Measurements from ENCODE around the gene GALNT2.

Gene GALNT2

DNA sequence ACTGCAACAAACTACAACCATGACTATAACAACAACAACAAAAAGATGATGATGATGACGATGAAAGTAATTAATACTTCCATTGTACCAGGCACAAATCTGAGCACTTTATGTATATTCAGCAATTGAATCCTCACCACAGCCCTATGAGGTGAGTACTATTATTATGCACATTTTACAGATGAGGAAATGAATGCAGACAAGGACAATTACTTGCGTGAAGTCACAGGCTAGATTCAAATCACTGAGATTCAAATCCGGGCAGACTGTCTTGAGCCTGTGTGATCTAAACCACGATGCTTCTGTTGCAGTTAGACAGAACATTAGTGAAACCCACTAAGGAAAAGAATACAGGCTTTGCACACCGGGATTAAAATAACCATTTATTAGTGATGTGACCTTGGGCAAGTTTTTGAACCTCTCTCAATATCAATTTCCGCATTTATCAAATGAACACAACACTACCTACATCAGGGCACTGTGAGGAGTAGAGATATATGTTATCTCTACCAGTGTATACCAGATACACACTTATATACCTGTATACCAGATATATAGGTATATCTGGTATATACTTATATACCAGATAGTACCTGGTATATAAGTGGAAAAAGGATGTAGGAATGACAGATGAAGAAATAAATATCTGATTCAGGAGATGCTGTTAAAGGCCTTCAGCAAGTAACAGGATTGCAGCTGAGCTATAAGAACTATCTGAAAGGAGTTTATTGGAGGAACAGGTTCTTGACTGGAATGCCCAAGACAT is 34.3 kb upstream of the GALNT2 start:
- no peak overlapping the region for H3K9ac ChIP-seq (ENCODE audit: low read length)

DNA sequence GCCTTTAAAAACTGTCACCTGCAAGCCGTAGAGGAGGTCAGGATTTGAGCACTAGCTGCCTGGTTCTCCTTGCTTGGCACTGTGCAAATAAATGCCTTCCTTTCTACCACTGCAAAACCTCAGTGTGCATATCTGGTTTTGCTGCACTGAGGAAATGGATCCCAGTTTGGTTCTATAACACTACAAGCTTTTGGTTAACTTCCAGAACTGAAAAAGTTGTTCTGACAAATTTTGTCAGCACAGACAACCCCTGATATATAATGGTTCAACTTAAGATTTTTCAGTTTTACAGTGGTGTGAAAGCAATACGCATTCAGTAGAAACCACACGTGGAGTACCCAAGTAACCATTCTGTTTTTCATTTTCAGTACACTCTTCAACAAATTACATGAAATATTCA is 29.8 kb upstream of the GALNT2 start:
- Histone ChIP-seq H3K9ac (ENCODE audit: low read length) (no peak overlapping the region), H3K27ac (ENCODE audit: low read depth, low read length) (no peak overlapping the region), H3K4me3 (ENCODE audit: low read depth, low read length) (no peak overlapping the region), H3K9me3 (ENCODE audit: control insufficient read depth, insufficient read depth, low read depth, low read length) (peaks cover 3% of the 10 kb centered on the region; the same call in 1 of the 2 replicates), H3K36me3 (ENCODE audit: control insufficient read depth, insufficient read depth, low read length) (no peaks in the 10 kb centered on the region), H3K4me1 (ENCODE audit: control insufficient read depth, insufficient read depth, low read length) (no peaks in the 10 kb centered on the region), H3K27me3 (ENCODE audit: control insufficient read depth, insufficient read depth, low read length) (no peaks in the 10 kb centered on the region)

More for the DNA sequence above, 34.3 kb upstream of the GALNT2 start:
- H3K27me3 ChIP-seq (ENCODE audit: control insufficient read depth, insufficient read depth, low read length) = no peaks in the 10 kb centered on the region
- no peaks in the 10 kb centered on the region for H3K36me3 ChIP-seq (ENCODE audit: control insufficient read depth, insufficient read depth, low read length)
- H3K27ac ChIP-seq (ENCODE audit: low read depth, low read length) = no peak overlapping the region
- peaks cover 3% of the 10 kb centered on the region; the same call in 1 of the 2 replicates for H3K9me3 ChIP-seq (ENCODE audit: control insufficient read depth, insufficient read depth, low read depth, low read length)
- peaks cover 8% of the 10 kb centered on the region for H3K4me1 ChIP-seq (ENCODE audit: control insufficient read depth, insufficient read depth, low read length)
- H3K4me3 ChIP-seq (ENCODE audit: low read depth, low read length) = no peak overlapping the region

DNA sequence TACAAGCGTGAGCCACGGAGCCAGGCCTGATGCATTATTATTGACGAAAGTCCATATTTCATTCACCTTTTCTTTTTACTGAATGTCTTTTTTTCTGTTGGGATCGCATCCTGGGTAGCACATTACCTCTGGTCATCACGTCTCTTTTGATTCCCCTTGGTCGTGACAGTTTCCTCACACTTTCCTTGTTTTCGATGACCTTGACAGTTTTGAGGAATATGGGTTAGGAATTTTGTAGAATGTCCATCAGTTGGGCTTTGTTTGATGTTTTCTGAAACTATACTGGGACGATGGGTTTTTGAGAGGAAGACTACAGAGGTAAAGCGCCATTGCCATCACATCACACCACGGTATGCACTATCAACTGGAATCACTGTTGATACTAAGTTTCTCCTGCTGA is 26.6 kb upstream of the GALNT2 start:
- H3K4me3 ChIP-seq (ENCODE audit: low read depth, low read length) = no peak overlapping the region
- H3K36me3 ChIP-seq (ENCODE audit: control insufficient read depth, insufficient read depth, low read length) = no peaks in the 10 kb centered on the region
- H3K9me3 ChIP-seq (ENCODE audit: control insufficient read depth, insufficient read depth, low read depth, low read length) = peaks cover 3% of the 10 kb centered on the region; the same call in 1 of the 2 replicates
- H3K9ac ChIP-seq (ENCODE audit: low read length) = no peak overlapping the region
- no peak overlapping the region for H3K27ac ChIP-seq (ENCODE audit: low read depth, low read length)
- H3K4me1 ChIP-seq (ENCODE audit: control insufficient read depth, insufficient read depth, low read length) = no peaks in the 10 kb centered on the region
- no peaks in the 10 kb centered on the region for H3K27me3 ChIP-seq (ENCODE audit: control insufficient read depth, insufficient read depth, low read length)

DNA sequence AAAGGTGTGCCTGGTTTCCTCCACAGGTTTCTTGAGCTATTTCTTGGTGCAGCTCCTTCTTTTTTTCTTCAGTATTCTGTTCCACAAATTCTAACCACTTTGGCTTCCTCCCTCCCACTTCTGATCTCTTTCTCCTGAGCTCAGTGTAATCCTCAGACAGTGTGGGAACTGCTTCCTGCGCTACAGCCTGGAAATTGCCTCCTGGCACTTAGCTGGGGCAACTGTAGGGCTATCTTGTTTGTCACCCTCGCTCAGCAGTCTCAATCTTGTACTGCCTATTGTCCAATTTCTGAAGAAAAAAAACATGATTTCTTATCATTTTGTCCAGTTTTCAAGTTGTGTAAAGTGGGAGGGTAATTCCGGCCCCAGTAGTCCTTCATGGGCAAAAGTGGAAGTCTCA is 24.0 kb upstream of the GALNT2 start:
- Histone ChIP-seq H3K4me3 (ENCODE audit: low read depth, low read length) (no peak overlapping the region), H3K27me3 (ENCODE audit: control insufficient read depth, insufficient read depth, low read length) (no peaks in the 10 kb centered on the region), H3K36me3 (ENCODE audit: control insufficient read depth, insufficient read depth, low read length) (no peaks in the 10 kb centered on the region), H3K4me1 (ENCODE audit: control insufficient read depth, insufficient read depth, low read length) (peaks cover 11% of the 10 kb centered on the region), H3K9ac (ENCODE audit: low read length) (no peak overlapping the region), H3K27ac (ENCODE audit: low read depth, low read length) (no peak overlapping the region), H3K9me3 (ENCODE audit: control insufficient read depth, insufficient read depth, low read depth, low read length) (no peaks in the 10 kb centered on the region)

DNA sequence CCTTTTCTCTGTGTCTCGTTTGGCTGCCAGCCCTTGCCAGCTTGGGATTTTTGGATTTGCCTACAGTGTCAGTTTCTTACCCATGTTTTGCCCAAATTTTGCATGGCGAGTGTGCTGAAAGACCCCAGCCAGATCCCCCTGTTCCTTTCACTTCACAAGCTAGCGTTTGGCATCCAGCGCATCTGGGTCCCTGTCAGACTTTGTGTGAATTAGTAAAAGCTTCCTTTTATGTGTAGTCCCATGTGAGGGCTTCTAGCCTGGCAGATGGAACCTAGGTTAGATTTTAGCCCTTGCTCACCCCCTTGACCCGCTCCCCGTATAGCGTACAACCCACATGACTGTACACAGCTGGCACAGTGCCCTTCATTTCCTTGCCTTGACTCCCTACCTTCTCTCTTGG is 22.3 kb upstream of the GALNT2 start:
- Histone ChIP-seq H3K4me1 (ENCODE audit: control insufficient read depth, insufficient read depth, low read length) (peaks cover 11% of the 10 kb centered on the region), H3K9me3 (ENCODE audit: control insufficient read depth, insufficient read depth, low read depth, low read length) (no peaks in the 10 kb centered on the region), H3K27me3 (ENCODE audit: control insufficient read depth, insufficient read depth, low read length) (no peaks in the 10 kb centered on the region), H3K27ac (ENCODE audit: low read depth, low read length) (no peak overlapping the region), H3K36me3 (ENCODE audit: control insufficient read depth, insufficient read depth, low read length) (no peaks in the 10 kb centered on the region), H3K4me3 (ENCODE audit: low read depth, low read length) (no peak overlapping the region), H3K9ac (ENCODE audit: low read length) (no peak overlapping the region)

DNA sequence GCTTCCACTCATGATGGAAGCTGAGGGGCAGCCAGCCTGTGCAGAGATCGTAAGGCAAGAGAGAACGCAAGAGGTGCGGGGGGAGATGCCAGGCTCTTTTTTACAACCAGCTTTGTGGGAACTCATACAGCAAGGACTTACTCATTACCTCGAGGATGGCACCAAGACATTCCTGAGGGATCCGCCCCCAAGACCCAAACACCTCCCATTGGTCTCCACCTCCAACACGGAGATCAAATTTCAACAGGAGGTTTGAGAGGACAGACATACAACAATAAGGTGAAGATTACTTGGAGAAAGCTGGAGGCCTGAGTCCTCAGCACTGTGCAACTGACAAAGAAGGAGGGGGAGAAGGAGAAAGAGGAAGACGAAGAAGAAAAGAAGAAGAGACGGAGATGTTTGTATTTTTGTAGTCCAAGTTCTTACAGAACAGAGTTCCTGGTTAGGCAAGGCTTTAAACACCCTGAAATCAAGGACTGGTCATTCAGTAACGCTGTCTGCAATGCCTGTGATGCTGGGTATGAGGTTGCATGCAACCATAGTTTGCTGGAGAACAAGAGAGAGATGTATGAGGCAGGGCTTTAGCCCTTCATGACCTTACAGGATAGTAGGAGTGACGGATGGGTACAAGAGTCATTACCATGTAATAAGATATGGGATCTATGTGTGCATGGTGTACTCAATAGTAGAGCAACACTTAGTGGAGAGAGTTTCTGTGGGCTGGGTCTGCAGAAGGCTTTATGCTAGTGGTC is 19.7 kb upstream of the GALNT2 start:
- H3K27ac ChIP-seq (ENCODE audit: low read depth, low read length) = no peak overlapping the region
- no peaks in the 10 kb centered on the region for H3K36me3 ChIP-seq (ENCODE audit: control insufficient read depth, insufficient read depth, low read length)
- H3K4me1 ChIP-seq (ENCODE audit: control insufficient read depth, insufficient read depth, low read length) = peaks cover 11% of the 10 kb centered on the region
- H3K4me3 ChIP-seq (ENCODE audit: low read depth, low read length) = no peak overlapping the region
- no peaks in the 10 kb centered on the region for H3K27me3 ChIP-seq (ENCODE audit: control insufficient read depth, insufficient read depth, low read length)
- H3K9ac ChIP-seq (ENCODE audit: low read length) = no peak overlapping the region
- no peaks in the 10 kb centered on the region for H3K9me3 ChIP-seq (ENCODE audit: control insufficient read depth, insufficient read depth, low read depth, low read length)

DNA sequence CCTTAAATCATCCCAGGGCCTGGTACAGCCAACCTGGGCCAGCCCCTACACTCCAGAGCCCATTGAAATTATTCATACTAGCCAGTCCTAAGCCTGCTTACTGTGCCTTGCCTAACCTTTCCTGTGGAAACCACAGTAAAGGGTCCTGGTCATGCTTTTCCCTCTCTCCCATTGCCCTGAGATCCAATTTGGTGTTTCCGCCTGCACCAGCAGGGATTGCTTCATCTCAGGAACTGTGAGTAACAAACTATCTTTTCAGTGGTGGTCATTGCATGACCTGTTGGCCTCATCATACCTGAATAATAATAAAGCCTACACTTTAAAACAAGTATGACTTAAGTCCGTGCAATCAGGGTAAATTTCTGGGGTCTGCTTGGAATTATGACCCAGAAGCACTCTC is 18.7 kb upstream of the GALNT2 start:
- H3K27ac ChIP-seq (ENCODE audit: low read depth, low read length) = no peak overlapping the region
- no peak overlapping the region for H3K4me3 ChIP-seq (ENCODE audit: low read depth, low read length)
- peaks cover 11% of the 10 kb centered on the region for H3K4me1 ChIP-seq (ENCODE audit: control insufficient read depth, insufficient read depth, low read length)
- no peaks in the 10 kb centered on the region for H3K9me3 ChIP-seq (ENCODE audit: control insufficient read depth, insufficient read depth, low read depth, low read length)
- H3K36me3 ChIP-seq (ENCODE audit: control insufficient read depth, insufficient read depth, low read length) = no peaks in the 10 kb centered on the region
- H3K27me3 ChIP-seq (ENCODE audit: control insufficient read depth, insufficient read depth, low read length) = no peaks in the 10 kb centered on the region
- H3K9ac ChIP-seq (ENCODE audit: low read length) = no peak overlapping the region

DNA sequence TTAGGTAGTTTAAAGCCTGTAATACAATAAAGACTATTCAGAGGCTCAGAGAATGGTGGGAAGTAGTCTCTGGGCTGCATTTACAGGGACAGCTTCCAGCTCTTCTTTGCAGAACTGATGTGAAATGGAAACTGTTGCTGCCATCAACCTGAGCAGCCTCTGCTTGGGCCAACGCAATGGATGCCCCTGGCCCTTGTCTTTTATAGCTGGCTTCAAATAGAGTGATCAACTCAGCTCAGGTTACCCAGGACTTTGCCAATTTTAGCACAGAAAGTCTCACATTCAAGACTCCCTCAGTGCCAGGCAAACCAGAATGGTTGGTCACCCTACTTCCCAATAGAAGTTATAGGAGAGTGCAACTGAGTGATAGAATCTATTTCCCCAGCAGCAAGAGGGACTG is 18.1 kb upstream of the GALNT2 start:
- peaks cover 11% of the 10 kb centered on the region for H3K4me1 ChIP-seq (ENCODE audit: control insufficient read depth, insufficient read depth, low read length)
- no peaks in the 10 kb centered on the region for H3K9me3 ChIP-seq (ENCODE audit: control insufficient read depth, insufficient read depth, low read depth, low read length)
- H3K4me3 ChIP-seq (ENCODE audit: low read depth, low read length) = no peak overlapping the region
- H3K36me3 ChIP-seq (ENCODE audit: control insufficient read depth, insufficient read depth, low read length) = no peaks in the 10 kb centered on the region
- no peak overlapping the region for H3K27ac ChIP-seq (ENCODE audit: low read depth, low read length)
- H3K27me3 ChIP-seq (ENCODE audit: control insufficient read depth, insufficient read depth, low read length) = no peaks in the 10 kb centered on the region
- no peak overlapping the region for H3K9ac ChIP-seq (ENCODE audit: low read length)

DNA sequence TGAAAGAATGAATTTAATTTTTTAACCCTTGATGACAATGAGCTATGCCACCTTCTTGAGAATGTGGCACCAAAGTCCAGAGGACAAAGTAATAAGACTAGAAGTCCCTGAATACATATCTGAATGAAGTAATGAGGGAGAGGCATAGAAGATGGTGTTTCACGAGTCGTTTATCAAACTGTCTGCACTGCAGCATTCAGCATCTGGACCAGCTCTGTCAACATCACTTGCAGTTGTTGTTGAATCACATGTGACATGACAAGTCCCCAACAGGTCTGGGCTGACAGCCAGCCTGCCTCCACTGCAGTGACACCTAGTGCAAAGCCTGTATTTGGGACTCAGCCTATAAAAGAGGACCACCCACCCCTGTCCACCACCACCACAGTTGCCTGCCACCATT is 17.3 kb upstream of the GALNT2 start:
- H3K27me3 ChIP-seq (ENCODE audit: control insufficient read depth, insufficient read depth, low read length) = no peaks in the 10 kb centered on the region
- peaks cover 11% of the 10 kb centered on the region for H3K4me1 ChIP-seq (ENCODE audit: control insufficient read depth, insufficient read depth, low read length)
- no peak overlapping the region for H3K9ac ChIP-seq (ENCODE audit: low read length)
- H3K4me3 ChIP-seq (ENCODE audit: low read depth, low read length) = no peak overlapping the region
- H3K9me3 ChIP-seq (ENCODE audit: control insufficient read depth, insufficient read depth, low read depth, low read length) = no peaks in the 10 kb centered on the region
- H3K27ac ChIP-seq (ENCODE audit: low read depth, low read length) = no peak overlapping the region
- H3K36me3 ChIP-seq (ENCODE audit: control insufficient read depth, insufficient read depth, low read length) = no peaks in the 10 kb centered on the region

DNA sequence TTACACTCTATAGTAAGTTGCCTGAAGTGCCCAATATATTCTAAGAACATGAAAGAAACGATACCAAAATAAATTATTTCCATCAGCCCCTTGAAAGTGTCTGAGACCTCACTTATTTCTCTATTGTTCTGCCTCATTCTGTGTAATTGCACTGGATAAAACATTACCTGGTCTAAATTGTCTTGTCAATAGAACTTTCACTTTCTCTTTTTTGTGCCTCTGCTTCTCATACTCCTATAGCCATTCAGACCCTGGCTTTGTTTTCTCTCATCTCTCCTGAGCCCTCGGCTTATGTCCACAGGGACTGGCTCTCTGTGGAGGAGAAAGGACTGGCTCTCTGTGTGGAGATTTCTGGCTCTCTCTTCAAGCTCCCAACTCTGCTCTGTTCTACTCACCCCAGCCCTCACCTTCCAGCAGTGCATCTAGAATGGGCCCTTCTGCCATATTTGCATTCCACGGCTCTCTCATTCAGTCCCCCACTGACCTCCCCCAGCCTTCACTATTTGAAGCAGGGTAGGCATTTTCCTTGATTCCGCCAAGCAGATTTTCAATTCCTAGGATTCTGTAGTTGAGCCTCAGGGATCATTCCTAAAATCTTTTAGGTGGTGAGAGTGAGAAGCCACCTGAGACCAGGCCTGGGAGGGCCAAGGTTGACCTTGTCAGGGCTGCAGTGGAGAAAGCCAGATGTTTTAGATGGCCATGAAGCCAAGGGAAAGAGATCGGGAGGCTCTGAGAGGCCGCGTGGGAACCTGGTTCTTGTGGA is 15.9 kb upstream of the GALNT2 start:
- Histone ChIP-seq H3K4me1 (ENCODE audit: control insufficient read depth, insufficient read depth, low read length) (peaks cover 11% of the 10 kb centered on the region), H3K9ac (ENCODE audit: low read length) (no peak overlapping the region), H3K9me3 (ENCODE audit: control insufficient read depth, insufficient read depth, low read depth, low read length) (no peaks in the 10 kb centered on the region), H3K4me3 (ENCODE audit: low read depth, low read length) (no peak overlapping the region), H3K27ac (ENCODE audit: low read depth, low read length) (no peak overlapping the region), H3K27me3 (ENCODE audit: control insufficient read depth, insufficient read depth, low read length) (no peaks in the 10 kb centered on the region), H3K36me3 (ENCODE audit: control insufficient read depth, insufficient read depth, low read length) (no peaks in the 10 kb centered on the region)

DNA sequence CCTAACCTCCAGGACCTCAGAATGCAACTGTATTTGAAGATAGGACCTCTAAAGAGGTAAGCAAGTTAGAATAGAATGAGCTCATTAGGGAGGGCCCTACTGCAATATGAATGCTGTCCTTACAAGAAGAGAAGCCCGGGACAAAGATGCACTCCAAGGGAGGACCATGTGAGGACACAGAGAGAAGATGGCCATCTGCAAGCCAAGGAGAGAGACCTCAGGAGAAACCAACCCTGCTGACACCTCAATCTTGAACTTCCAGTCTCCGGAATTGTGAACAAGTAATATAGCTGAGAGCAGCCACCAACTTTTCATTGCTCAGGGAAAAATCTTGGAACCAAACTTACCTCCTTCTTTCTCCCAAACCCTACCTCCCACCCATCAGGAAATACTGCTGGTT is 15.0 kb upstream of the GALNT2 start:
- Histone ChIP-seq H3K36me3 (ENCODE audit: control insufficient read depth, insufficient read depth, low read length) (no peaks in the 10 kb centered on the region), H3K27me3 (ENCODE audit: control insufficient read depth, insufficient read depth, low read length) (no peaks in the 10 kb centered on the region), H3K9ac (ENCODE audit: low read length) (no peak overlapping the region), H3K4me3 (ENCODE audit: low read depth, low read length) (no peak overlapping the region), H3K4me1 (ENCODE audit: control insufficient read depth, insufficient read depth, low read length) (peaks cover 7% of the 10 kb centered on the region), H3K9me3 (ENCODE audit: control insufficient read depth, insufficient read depth, low read depth, low read length) (no peaks in the 10 kb centered on the region), H3K27ac (ENCODE audit: low read depth, low read length) (no peak overlapping the region)
